Panc1 (cell line): ENCODE data around the gene SLC9A1.

Source experiments
- CTCF ChIP-seq: fragments of 450-650 bp; IDR thresholded peaks from 2 replicates; pipeline ENCODE4 v1.5.1; 2017; ENCODE audit warnings: mild to moderate bottlenecking
- POLR2AphosphoS5 ChIP-seq: IDR thresholded peaks from 2 replicates; pipeline ENCODE4 v1.6.1; 2012; ENCODE audit warnings: mild to moderate bottlenecking, low read depth, low read length, moderate library complexity
- REST ChIP-seq, 2 experiments: IDR thresholded peaks; 2 replicates each; pipeline ENCODE4 v1.6.1; 2011 to 2012; ENCODE audit warnings: low read depth in 2 of 2, control low read depth in 1 of 2, low read length in 1 of 2, mild to moderate bottlenecking in 1 of 2, moderate library complexity in 1 of 2; ENCODE audit not compliant: insufficient read depth in 1 of 2

- TF ChIP-seq CTCF (peak; percentile 97), POLR2AphosphoS5 (0 out of 2 replicates have a peak, but pooled peaks have one; percentile 17), REST (IDR thresholded peaks at IDR 0.05; ENCODE audit: insufficient read depth in 1 of 2, low read depth in 2 of 2, low read length in 1 of 2) (no peak)
Observed at GRCh38 chr1:27102707-27103468, 52.0 kb downstream of the SLC9A1 start.
